ENCODE measurements around the gene AKT3. TPM values are rescaled to one million over a fixed set of nuclear protein-coding genes. Genes with fewer than 3 reads are reported as not detected.
A peak's percentile ranks its signal among the peaks of the same experiment; 100 is the strongest.

The AKT3 gene
- polyA plus RNA-seq, 2 of the 4 experiments (the other 2 are of a cell fraction): 18.4 to 43.5 TPM

GRCh38 chr1:243564814-243565213 lies 285.2 kb downstream of the AKT3 start:
- Histone ChIP-seq H3K4me1 (peaks cover 5% of the 10 kb centered on the region), H3K4me3 (no peak overlapping the region), H3K9me3 (peaks cover 8% of the 10 kb centered on the region; the same call in 1 of the 3 replicates), H3K27ac (no peak overlapping the region), H3K4me2 (no peak overlapping the region)
- ChIA-PET CTCF (no interaction called here), POLR2A (no interaction called here)
- TF ChIP-seq TP53 (CRISPR knock-in tag; IDR thresholded peaks at IDR 0.05) (no peak), RFX5 (IDR thresholded peaks at IDR 0.05) (no peak), NR3C1 (IDR thresholded peaks at IDR 0.05) (no peak), ZNF302 (CRISPR knock-in tag; IDR thresholded peaks at IDR 0.05) (no peak), CHD2 (IDR thresholded peaks at IDR 0.05; ENCODE audit: low read length, partially characterized antibody) (no peak), MAFK (IDR thresholded peaks at IDR 0.05; ENCODE audit: partially characterized antibody) (no peak)
- no peak for DNase-seq (ENCODE audit: low read depth in 1 of 2, low spot score in 1 of 2)
- no peak for FAIRE-seq
- ATAC-seq: no peak

- Histone ChIP-seq H3K27ac (no peak overlapping the region), H3K4me3 (no peak overlapping the region), H3K4me2 (no peak overlapping the region), H3K4me1 (peaks cover 15% of the 10 kb centered on the region), H3K9me3 (peaks cover 8% of the 10 kb centered on the region; the same call in 1 of the 3 replicates)
- DNase-seq (ENCODE audit: low read depth in 1 of 2, low spot score in 1 of 2) (no peak), FAIRE-seq (peak; percentile 56), ATAC-seq (no peak)
- ChIA-PET CTCF (no interaction called here), POLR2A (no interaction called here)
- no peak for TF ChIP-seq JUN (IDR thresholded peaks at IDR 0.05)
- peak; percentile 90 for TF ChIP-seq MAFK (IDR thresholded peaks at IDR 0.05; ENCODE audit: partially characterized antibody)
- 79% methylated on average over 4 of the region's 4 CpGs for WGBS (ENCODE audit: missing lambda C conversion rate)
These were observed 286.3 kb downstream of the AKT3 start for GRCh38 chr1:243563732-243564131.

GRCh38 chr1:243562473-243562872 lies 287.6 kb downstream of the AKT3 start:
- H3K4me3 ChIP-seq: no peak overlapping the region
- peaks cover 8% of the 10 kb centered on the region; the same call in 1 of the 3 replicates for H3K9me3 ChIP-seq
- ATAC-seq (no peak), DNase-seq (ENCODE audit: low read depth in 1 of 2, low spot score in 1 of 2) (no peak), FAIRE-seq (no peak)
- H3K4me2 ChIP-seq: no peak overlapping the region
- ChIA-PET CTCF (no interaction called here), POLR2A (no interaction called here)
- 85% methylated on average over 1 of the region's 1 CpG for WGBS (ENCODE audit: missing lambda C conversion rate)
- H3K27ac ChIP-seq: no peak overlapping the region
- TF ChIP-seq NR3C1 (IDR thresholded peaks at IDR 0.05): no peak
- no peak for TF ChIP-seq ATOH8 (CRISPR knock-in tag; IDR thresholded peaks at IDR 0.05; ENCODE audit: low read depth)
- TF ChIP-seq NFE2L2 (conservative IDR thresholded peaks at IDR 0.05; ENCODE audit: low read length): no peak
- no peak for TF ChIP-seq ELK1 (IDR thresholded peaks at IDR 0.05; ENCODE audit: low read depth, low read length)
- no peak for TF ChIP-seq HES2 (IDR thresholded peaks at IDR 0.05)
- TF ChIP-seq ESRRA (IDR thresholded peaks at IDR 0.05; ENCODE audit: borderline replicate concordance, low read length): no peak
- no peak for TF ChIP-seq SREBF2 (IDR thresholded peaks at IDR 0.05)
- TF ChIP-seq MAX (IDR thresholded peaks at IDR 0.05): no peak
- TF ChIP-seq FOSB (CRISPR knock-in tag; IDR thresholded peaks at IDR 0.05): no peak
- H3K4me1 ChIP-seq: peaks cover 17% of the 10 kb centered on the region

- no peak for ATAC-seq
- WGBS (ENCODE audit: missing lambda C conversion rate): 96% methylated on average over 2 of the region's 2 CpGs
- CTCF ChIA-PET: no interaction called here
- Histone ChIP-seq H3K27ac (no peak overlapping the region), H3K4me3 (no peak overlapping the region), H3K4me1 (peaks cover 17% of the 10 kb centered on the region), H3K9me3 (peaks cover 8% of the 10 kb centered on the region; the same call in 1 of the 3 replicates), H3K4me2 (no peak overlapping the region)
- FAIRE-seq: peak; percentile 36
- DNase-seq (ENCODE audit: low read depth in 1 of 2, low spot score in 1 of 2): no peak
- TF ChIP-seq RNF2 (IDR thresholded peaks at IDR 0.05; ENCODE audit: borderline replicate concordance, low read depth) (no peak), ZNF302 (CRISPR knock-in tag; IDR thresholded peaks at IDR 0.05) (no peak), ESRRA (IDR thresholded peaks at IDR 0.05; ENCODE audit: borderline replicate concordance, low read length) (no peak)
- POLR2A ChIA-PET: no interaction called here
These were observed 288.3 kb downstream of the AKT3 start for GRCh38 chr1:243561588-243562319.

Data from A549 (cell line).